ENCODE data around the gene LIN9. TPM values are rescaled to one million over a fixed set of nuclear protein-coding genes. Genes with fewer than 3 reads are reported as not detected.

LIN9 gene
- total and polyA plus RNA-seq, 10 of the 15 experiments (the other 5 are each of a cell fraction or from before 2014, with no cell fraction given), result 5.9 to 13.5 (median 8.3) TPM

DNA sequence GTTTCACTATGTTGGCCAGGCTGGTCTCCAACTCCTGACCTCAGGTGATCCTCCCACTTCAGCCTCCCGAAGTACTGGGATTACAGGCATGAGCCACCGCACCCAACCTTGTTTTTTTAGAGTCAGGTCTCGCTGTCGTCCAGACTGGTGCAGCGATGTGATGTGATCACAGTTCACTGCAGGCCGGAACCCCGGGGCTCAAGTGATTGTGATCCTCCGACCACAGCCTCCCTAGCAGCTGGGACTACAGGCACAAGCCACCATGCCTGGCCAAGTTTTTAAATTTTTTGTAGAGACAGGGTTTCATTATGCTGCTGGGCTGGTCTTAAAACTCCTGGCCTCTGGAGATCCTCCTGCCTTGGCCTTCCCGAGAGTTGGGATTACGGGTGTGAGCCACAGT is 46.1 kb upstream of the LIN9 start:
- Histone ChIP-seq H3K36me3 (ENCODE audit: control insufficient read depth in 2 of 2, insufficient read depth in 2 of 2, low read length in 1 of 2) (peaks cover 2 to 21% of the 10 kb centered on the region in 2 experiments), H2AFZ (ENCODE audit: control insufficient read depth, low read depth, low read length) (no peak overlapping the region), H3K4me2 (ENCODE audit: control insufficient read depth, insufficient read depth) (no peak overlapping the region), H3K27me3 (replicated peaks in 1 of 2; ENCODE audit: control insufficient read depth in 2 of 2, insufficient read depth in 2 of 2, low read length in 1 of 2) (no peaks in the 10 kb centered on the region), H3K4me3 (no peak overlapping the region), H3K79me2 (ENCODE audit: control insufficient read depth, insufficient read depth, low read length) (no peaks in the 10 kb centered on the region), H3K27ac (ENCODE audit: control insufficient read depth, insufficient read depth) (no peak overlapping the region), H3K9me3 (replicated peaks; ENCODE audit: control insufficient read depth, insufficient read depth, low read length) (no peaks in the 10 kb centered on the region), H3K9ac (ENCODE audit: control insufficient read depth, insufficient read depth, low read length) (no peak overlapping the region), H3K4me1 (ENCODE audit: control insufficient read depth, insufficient read depth, low read length) (peaks cover 23% of the 10 kb centered on the region), H4K20me1 (ENCODE audit: control insufficient read depth, insufficient read depth) (no peaks in the 10 kb centered on the region)
- BruUV-seq (replicated peaks), result no TSS peak
- ATAC-seq, result no peak
- no peak for FAIRE-seq
- SMC1A ChIA-PET (ENCODE audit: uncharacterized antibody, unreplicated experiment), result no interaction called here
- POLR2A ChIA-PET, result interaction anchor here (1.3 kb wide), 1 partner anchor 53 kb away, joined by 3 read pairs; the partner anchor contains the start of gene PARP1
- CTCF ChIA-PET, result interaction anchor here (1.5 kb wide), 1 partner anchor 230 kb away, joined by 4 read pairs; no protein-coding TSS in a partner anchor
- TF ChIP-seq EGR1 (IDR thresholded peaks at IDR 0.05; ENCODE audit: borderline replicate concordance in 1 of 2, low read depth in 2 of 2, low read length in 2 of 2), result no peak
- no peak for TF ChIP-seq NBN (IDR thresholded peaks at IDR 0.05)
- no peak for TF ChIP-seq CHD2 (IDR thresholded peaks at IDR 0.05; ENCODE audit: borderline replicate concordance, low read depth, low read length)
- TF ChIP-seq, protein P1, sequence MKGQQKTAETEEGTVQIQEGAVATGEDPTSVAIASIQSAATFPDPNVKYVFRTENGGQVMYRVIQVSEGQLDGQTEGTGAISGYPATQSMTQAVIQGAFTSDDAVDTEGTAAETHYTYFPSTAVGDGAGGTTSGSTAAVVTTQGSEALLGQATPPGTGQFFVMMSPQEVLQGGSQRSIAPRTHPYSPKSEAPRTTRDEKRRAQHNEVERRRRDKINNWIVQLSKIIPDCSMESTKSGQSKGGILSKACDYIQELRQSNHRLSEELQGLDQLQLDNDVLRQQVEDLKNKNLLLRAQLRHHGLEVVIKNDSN (IDR thresholded peaks at IDR 0.05; ENCODE audit: borderline replicate concordance, extremely low read length, insufficient read depth, low read depth, low read length), result no peak
- no peak for TF ChIP-seq SREBF2 (IDR thresholded peaks at IDR 0.05; ENCODE audit: low read length)
- RAD21 ChIA-PET (ENCODE audit: unreplicated experiment), result no interaction called here
- DNase-seq (ENCODE audit: low read depth, low spot score), result no peak
- 58% methylated on average over 10 of the region's 10 CpGs for WGBS (ENCODE audit: insufficient coverage, insufficient replicate concordance, low lambda C conversion rate, missing lambda C conversion rate)
- intact Hi-C loops (cut with micrococcal nuclease; ENCODE audit: unreplicated experiment) (no loop called here), in situ Hi-C loops (cut with MboI) (no loop called here)

Data from GM12878 (cell line).